OCI-LY1 (cell line): ENCODE data around the gene SHLD2.
"Not testable (repeated sequence)": the region's sequence is repeated elsewhere in the genome, so short reads cannot be mapped to it uniquely, and the experiment has no call there.

ENCODE experiments used
- EZH2 ChIP-seq: fragments of 200-600 bp; sonication (generic), shearing (Covaris generic); IDR thresholded peaks from 2 replicates; pipeline ENCODE4 v1.8.0; 2017; ENCODE audit warnings: borderline replicate concordance, mixed run types, mild to moderate bottlenecking, antibody characterized with exemption, low read length, moderate library complexity, mixed read lengths
- TF ChIP-seq, protein P1 (sequence below): fragments of 200-600 bp; sonication (generic), shearing (Covaris generic); IDR thresholded peaks from 2 replicates; pipeline ENCODE4 v1.5.1; 2017; ENCODE audit warnings: mild to moderate bottlenecking, antibody characterized with exemption, low read length, moderate library complexity, mixed read lengths

DNA sequence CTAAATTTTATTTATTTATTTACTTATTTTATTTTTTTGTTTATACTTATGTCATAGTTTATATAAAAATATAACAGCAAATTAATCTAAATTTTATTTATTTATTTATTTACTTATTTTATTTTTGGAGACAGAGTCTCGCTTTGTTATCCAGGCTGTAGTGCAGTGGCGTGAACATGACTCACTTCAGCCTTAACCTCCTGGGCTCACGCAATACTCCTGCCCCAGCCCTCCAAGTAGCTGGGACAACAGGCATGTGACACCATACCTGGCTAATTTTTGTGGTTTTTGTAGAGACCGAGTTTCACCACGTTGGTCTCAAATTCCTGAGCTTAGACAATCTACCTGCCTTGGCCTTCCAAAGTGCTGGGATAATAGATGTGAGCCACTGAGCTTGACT, 115.3 kb downstream of the SHLD2 start:
- TF ChIP-seq, protein P1, sequence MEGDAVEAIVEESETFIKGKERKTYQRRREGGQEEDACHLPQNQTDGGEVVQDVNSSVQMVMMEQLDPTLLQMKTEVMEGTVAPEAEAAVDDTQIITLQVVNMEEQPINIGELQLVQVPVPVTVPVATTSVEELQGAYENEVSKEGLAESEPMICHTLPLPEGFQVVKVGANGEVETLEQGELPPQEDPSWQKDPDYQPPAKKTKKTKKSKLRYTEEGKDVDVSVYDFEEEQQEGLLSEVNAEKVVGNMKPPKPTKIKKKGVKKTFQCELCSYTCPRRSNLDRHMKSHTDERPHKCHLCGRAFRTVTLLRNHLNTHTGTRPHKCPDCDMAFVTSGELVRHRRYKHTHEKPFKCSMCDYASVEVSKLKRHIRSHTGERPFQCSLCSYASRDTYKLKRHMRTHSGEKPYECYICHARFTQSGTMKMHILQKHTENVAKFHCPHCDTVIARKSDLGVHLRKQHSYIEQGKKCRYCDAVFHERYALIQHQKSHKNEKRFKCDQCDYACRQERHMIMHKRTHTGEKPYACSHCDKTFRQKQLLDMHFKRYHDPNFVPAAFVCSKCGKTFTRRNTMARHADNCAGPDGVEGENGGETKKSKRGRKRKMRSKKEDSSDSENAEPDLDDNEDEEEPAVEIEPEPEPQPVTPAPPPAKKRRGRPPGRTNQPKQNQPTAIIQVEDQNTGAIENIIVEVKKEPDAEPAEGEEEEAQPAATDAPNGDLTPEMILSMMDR: not testable (repeated sequence)
- not testable (repeated sequence) for TF ChIP-seq EZH2
